HG03558 (cell line): ENCODE measurements around the gene ATAD5.
"Not testable (repeated sequence)": the region's sequence is repeated elsewhere in the genome, so short reads cannot be mapped to it uniquely, and the experiment has no call there.

ENCODE experiments used
- ATAC-seq: cut with Tn5 transposase; IDR thresholded peaks from one replicate; pipeline ENCODE4 v1.9.1; 2021; ENCODE audit warnings: moderate number of reproducible peaks; ENCODE audit not compliant: unreplicated experiment; ENCODE audit errors: extremely low read depth

ATAD5 gene, protein sequence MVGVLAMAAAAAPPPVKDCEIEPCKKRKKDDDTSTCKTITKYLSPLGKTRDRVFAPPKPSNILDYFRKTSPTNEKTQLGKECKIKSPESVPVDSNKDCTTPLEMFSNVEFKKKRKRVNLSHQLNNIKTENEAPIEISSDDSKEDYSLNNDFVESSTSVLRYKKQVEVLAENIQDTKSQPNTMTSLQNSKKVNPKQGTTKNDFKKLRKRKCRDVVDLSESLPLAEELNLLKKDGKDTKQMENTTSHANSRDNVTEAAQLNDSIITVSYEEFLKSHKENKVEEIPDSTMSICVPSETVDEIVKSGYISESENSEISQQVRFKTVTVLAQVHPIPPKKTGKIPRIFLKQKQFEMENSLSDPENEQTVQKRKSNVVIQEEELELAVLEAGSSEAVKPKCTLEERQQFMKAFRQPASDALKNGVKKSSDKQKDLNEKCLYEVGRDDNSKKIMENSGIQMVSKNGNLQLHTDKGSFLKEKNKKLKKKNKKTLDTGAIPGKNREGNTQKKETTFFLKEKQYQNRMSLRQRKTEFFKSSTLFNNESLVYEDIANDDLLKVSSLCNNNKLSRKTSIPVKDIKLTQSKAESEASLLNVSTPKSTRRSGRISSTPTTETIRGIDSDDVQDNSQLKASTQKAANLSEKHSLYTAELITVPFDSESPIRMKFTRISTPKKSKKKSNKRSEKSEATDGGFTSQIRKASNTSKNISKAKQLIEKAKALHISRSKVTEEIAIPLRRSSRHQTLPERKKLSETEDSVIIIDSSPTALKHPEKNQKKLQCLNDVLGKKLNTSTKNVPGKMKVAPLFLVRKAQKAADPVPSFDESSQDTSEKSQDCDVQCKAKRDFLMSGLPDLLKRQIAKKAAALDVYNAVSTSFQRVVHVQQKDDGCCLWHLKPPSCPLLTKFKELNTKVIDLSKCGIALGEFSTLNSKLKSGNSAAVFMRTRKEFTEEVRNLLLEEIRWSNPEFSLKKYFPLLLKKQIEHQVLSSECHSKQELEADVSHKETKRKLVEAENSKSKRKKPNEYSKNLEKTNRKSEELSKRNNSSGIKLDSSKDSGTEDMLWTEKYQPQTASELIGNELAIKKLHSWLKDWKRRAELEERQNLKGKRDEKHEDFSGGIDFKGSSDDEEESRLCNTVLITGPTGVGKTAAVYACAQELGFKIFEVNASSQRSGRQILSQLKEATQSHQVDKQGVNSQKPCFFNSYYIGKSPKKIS (N-terminal part only)

DNA sequence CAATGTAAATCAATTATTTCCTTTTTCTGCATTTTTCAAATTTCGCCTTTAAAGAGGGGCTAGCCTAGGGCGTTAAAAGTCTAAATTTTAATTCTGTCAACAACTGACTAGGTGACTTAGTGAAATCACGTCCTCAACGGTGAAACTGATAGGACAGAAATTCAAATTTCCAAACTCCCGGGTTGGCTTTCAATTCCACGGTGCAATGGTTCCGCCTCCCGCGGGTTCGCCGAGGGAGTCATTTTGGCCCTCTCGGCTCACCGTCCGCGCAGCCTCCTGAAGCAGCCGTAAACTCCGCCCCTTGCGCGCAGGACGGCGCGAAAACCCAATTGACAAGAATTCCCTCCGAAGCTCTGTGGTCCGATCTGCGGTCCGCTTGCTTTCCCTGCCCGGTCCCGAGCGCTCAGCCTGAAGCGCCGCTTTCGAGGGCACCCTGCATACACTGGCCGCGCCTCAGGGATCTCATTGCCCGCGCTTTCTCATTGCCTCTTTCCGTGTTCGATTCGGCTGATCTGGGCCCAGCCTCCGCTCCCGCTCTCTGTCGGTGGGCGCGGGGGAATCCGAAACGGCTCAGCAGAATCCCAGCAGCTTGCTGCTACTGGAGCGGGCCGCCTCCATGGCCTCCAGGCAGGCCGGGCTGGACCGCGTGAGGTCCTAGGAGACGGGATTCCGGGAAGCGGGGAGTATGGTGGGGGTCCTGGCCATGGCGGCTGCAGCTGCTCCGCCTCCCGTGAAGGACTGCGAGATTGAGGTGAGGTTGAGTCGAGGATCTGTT is at the start of gene ATAD5:
TSS of gene ATAD5 (plus strand) at position 304 of the 775 bp plus-strand sequence. CDS start at position 686, 382 bp downstream.
- ATAC-seq = no peak

DNA sequence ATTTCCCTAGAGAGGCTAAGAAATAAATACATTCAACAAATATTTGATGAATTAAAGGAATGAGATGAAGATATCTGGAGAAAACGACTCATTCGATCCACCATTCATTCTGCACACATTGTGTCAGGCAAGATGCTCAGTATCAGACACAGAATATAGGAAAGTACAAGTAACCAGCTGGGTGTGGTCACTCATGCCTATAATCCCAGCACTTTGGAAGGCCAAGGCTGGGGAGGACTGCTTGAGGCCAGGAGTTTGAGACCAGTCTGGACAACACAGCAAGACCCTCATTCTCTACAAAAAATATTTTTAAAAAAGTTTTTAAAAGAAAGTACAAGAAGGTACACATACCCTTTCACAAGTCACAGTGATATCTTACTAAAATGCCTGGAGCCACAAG is 49.6 kb upstream of the ATAD5 start:
- ATAC-seq = no peak

DNA sequence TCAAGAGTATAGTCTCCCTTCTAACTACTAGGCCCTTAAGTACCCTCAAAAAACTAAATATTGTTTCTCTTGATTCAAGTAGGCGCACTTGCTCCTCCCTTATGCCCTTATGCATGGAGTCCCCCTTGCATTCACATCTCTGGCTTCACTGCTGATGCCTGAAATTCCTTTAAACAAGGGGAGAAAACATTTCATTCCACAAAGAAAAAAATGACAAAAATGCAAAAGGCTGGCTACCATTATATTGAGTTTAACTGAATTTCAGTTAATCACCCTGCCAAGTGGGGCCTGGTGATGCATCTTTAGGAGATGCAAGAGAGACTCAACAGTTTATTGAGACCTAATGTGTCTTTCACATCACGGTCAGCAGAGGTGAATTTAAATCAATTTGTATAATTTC is 42.8 kb upstream of the ATAD5 start:
- no peak for ATAC-seq

DNA sequence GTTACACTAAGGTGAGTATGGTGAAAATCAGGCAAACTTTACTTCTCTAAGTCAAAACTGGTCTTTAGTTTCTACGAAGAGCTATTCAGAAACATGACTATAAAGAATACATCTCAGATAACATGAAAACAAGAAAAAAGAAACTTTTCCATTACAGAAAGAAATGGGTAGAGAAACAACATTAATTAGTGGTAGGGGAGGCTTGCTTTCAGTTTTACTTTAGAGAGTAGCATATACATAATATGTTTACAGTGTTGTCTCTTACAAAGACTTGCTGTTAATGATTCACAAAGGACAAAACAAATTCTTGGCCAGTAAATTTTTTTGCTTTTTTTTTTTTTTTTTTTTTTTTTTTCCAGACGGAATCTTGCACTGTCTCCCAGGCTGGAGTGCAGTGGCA is 41.5 kb upstream of the ATAD5 start:
- ATAC-seq = no peak

DNA sequence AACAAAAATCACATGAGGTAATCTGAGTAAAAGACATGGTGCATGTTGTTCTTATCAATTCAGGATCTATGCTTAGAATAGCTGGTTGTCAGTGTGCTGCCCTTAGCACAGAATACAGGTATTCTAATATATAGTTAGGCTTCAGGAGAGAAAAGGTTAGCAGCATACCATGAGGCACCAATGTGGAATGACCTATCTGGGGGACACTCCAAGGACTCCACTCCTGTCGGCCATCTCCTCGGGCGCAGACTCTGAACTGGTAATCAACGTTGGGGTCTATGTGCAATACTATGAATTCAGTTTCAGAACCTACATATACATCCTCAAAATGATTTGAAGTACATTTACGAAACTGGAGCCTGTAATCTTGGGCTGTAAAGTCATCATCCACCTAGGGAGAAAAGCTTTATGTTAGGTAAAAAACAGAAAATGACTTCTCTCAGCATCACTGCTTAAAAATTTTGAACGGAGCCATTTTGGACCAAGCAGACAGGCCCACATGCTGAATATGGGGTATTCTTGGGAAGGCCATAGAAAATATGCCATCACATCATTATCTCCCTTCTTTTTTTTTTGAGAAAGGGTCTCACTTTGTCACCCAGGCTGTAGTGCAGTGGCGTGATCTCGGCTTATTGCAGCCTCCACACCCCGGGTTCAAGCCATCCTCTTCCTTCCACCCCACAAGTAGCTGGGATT is 38.3 kb upstream of the ATAD5 start:
- ATAC-seq = no peak

DNA sequence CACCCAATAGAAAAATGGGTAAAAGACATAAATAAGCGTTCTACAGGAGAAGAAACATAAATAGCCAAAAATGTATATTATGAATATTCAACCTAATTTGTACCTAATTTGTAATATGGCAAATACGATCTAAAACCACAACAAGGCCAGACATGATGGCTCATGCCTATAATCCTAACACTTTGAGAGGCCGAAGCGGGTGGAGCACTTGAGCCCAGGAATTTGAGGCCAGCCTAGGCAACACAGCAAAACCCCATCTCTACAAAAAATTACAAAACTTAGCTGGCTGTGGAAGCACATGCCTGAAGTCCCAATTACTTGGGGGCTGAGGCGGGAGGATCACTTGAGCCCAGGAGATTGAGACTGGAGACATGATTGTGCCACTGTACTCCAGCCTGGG is 37.4 kb upstream of the ATAD5 start:
- ATAC-seq = no peak

DNA sequence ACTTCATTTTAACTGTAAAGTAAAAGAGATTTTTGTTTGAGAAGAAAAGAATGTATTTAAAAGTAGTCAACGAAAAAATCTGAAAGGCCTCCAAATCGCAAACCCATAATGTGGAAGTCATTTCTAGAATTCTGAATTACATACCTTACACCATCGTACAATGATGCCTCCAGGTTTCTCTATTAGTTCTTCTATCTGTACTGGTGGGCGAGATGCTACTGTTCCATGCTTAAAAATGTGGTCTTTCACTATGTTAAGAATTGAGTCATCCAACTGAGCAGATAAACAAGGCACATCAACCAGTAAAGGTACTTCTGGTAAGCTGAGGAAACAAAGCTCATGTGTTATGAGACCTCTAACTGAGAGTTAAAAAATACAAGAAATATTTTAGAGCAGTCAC is 35.8 kb upstream of the ATAD5 start:
- ATAC-seq = no peak

DNA sequence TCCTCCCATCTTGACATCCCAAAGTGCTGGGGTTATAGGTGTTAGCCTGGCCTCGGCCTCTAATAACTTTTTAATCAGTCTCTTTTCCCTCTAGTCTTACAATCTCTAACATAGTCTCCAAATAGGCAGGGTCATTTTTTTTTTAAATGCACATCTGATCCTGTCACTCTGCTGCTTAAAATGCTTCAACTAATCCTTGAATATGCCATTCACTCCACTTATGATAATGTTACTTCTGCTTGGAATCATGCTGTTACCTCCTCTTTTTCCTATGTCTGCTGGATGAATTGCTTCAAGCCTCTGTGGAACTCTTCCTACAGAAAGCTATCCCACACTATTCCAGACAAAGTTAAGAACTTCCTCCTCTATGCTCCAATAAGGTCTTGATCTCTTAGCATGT is 30.1 kb upstream of the ATAD5 start:
- ATAC-seq = no peak

DNA sequence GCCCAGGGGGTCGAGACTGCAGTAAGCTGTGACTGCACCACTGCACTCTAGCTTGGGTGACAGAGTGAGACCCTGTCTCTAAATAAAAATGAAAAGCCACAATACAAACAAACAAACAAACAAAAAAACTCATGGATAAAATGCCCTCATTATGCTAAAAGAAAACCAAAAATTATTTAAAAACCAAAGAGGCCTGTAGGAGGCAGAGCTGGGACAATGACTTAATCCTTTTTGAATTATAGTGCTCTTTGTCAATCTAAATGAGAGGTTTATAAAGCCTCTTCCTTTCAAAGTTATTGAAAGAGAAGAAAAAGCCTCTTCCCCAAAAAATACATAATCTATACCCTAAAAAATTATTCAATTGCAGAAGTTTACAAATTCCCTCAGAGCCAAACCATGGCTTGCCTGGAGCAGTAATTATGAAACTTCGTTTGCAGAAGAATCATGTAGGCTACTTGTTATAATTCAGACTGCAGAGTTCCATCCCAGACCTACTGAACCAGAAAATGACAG is 25.8 kb upstream of the ATAD5 start:
- ATAC-seq = no peak

DNA sequence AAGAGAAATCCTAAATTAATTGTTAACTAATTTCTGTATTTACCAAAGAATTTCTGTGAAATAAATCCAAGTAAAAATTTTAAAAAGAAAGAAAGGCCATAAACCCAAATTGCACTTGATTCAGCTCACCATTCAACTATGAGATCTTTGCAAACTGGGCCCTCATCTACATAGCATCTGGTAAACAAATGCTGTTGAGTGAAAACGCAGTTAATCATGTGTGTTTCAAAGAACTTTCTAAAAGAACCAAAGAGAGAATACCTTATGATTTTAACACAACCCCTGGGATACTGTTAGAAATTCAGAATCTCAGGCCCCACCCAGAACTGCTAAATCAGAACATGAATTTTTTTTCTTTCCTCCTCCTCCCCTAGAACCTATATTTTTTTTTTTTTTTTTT is 23.9 kb upstream of the ATAD5 start:
- ATAC-seq = no peak

DNA sequence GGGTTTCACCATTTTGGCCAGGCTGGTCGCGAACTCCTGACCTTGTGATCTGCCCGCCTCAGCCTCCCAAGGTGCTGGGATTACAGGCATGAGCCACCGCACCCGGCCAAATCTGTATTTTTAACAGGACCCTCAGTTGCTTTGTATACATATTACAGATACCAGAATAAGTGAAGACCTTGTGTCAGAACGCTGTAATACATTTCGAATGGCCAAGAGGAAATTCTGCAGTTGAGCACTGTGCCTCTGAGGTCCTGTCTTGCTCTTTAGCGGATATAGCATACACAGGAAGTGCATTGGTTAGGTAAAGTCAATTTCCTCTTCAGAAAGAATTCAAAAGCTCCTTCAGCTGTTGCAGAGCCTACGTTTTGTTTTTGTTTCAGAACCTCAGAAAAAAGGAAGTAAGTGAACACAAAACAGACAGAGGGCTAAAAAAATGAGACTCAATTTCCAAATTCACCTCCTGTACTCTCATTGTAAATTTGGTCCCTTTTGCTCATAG is 22.9 kb upstream of the ATAD5 start:
- ATAC-seq = peak; percentile 59

DNA sequence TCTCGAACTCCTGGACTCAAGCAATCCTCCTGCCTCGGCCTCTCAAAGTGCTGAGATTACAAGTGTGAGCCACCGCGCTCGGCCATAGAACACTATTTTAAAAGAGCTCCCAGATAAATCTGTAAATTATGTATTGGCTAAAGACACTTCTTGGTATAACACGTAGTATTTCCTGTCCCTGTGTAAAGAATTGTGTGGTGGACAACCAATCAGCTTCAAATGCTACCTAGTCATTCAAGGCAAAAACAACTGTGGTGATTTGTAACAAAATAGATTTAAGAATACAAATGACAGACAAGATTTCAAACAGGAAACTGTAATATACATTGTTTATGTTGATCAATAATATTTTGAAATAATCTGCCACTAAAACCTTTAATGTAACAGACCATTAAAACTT is 21.9 kb upstream of the ATAD5 start:
- no peak for ATAC-seq

DNA sequence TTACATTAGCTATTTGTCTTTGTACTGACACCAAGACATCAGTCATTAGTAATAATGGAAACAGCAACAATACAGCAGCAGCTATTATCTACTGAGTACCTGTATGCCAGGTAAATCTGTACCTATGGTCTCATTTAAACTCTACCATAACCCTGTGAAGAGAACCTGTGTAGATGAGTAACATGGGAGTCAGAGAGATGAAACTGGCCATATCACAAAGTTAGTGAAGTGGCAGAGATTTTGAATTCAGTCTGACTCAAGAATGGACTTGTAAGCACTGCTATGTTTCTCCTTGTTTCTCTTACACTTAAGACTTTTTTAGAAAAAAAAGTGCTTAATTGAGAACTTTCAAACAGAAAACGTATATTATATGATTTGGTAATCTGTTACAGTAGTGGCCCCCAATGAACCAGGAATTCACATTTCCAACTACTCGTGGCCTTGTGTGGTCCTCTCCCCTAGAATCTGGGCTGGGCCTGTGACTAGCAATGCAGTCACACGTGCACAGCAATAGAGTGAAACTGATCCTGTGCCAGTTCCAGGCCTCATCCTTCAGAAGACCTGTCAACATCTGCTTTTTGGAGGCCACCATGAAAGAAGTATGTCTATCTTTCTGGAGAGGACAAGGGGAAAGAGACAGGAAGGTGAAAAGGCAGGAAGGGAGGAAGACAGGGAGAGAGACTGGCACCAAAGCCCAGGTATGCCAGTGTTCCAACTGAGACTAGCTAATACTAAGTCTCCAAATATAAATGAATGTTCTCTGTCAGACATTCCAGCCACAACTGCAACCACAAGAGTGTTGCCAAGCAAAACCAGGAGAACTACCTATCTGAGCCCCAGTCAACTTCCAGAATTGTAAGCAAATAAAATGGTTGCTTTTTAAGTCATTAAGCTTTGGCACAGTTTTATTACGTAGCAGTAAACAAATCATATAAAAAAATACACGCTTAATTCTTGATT is 19.3 kb upstream of the ATAD5 start:
- ATAC-seq = no peak

DNA sequence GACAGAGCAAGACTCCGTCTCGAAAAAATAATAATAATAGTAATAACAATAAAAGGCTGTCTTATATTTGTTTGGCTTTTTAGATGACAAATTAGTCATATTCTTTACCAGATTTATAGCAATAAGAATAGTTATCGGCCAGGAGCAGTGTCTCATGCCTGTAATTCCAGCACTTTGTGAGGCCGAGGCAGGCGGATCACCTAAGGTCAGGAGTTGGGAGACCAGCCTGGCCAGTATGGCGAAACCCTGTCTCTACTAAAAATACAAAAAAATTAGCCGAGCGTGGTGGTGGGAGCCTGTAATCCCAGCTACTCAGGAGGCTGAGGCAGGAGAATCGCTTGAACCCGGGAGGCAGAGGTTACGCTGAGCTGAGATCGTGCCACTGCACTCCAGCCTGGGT is 17.5 kb upstream of the ATAD5 start:
- not testable (repeated sequence) for ATAC-seq

DNA sequence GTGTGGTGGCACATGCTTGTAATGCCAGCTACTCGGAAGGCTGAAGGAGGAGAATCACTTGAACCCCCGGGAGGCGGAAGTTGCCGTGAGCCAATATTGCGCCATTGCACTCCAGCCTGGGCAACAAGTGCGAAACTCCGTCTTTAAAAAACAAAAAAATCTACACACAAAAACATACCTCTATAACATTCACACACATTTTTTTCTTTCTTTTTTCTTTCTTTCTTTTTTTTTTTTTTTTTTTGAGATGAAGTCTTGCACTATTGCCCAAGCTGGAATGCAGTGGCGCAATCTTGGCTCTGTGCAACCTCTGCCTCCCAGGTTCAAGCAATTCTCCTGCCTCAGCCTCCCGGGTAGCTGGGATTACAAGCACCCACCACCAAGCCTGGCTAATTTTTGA is 16.9 kb upstream of the ATAD5 start:
- ATAC-seq = not testable (repeated sequence)

DNA sequence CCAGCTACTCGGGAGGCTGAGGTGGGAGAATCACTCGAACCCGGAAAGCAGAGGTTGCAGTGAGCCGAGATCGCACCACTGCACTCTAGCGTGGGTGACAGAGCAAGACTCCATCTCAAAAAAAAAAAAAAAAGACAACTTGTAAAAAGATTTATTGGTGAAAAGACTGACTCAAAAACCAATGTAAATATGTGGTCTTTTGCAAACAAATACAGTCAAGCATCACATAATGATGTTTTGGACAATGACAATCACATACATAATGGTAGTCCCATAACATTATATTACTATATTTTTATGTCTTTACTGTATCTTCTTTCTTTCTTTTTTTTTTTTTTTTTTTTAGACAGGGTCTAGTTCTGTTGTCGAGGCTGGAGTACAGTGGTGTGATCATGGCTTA is 15.6 kb upstream of the ATAD5 start:
- ATAC-seq = no peak

DNA sequence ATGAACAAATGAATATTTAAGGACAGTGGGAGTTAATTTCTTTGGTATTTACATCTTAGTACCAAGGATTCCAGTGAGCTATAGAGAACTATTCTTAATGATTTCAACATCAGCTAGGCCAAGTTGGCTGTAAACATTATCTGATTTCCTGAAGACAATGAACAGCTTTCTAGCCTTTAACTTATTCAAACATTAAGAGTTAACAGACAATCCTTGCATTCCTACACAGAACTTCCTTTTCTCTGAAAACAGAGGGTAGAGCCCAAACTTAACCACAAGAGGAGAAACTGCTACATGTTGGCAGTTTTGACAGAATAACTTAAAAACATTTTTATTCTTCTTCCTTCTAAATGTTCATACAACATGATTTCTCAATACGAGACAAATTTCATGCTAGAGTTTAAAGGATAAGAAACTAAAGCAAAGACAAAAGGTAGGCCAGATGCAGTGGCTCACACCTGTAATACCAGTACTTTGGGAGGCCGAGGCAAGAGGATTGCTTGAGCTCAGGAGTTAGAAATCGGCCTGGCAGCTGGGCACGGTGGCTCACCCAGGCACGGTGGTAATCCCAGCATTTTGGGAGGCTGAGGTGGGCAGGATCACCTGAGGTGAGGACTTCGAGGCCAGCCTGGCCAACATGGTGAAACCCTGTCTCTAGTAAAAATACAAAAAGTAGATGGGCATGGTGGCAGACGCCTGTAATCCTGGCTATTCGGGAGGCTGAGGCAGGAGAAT is 11.6 kb upstream of the ATAD5 start:
- ATAC-seq = no peak
